ENCODE results near the gene RNF215. TPM values are rescaled to one million over a fixed set of nuclear protein-coding genes. Genes with fewer than 3 reads are reported as not detected.

The RNF215 gene
- polyA plus RNA-seq (2013, experiment 1 of 2; ENCODE audit: insufficient read length): 20.1 TPM
- polyA plus RNA-seq (2013, experiment 2 of 2; ENCODE audit: insufficient read length): 20.5 TPM

- peak; percentile 75 for DNase-seq
These were observed at the start of gene RNF215 for GRCh38 chr22:30386960-30387827. TSS of gene RNF215 (minus strand) at chr22:30387411. CDS start at chr22:30387313, 98 bp downstream.

GRCh38 chr22:30436196-30436595, 49.0 kb upstream of the RNF215 start:
- DNase-seq: no peak

GRCh38 chr22:30435674-30436126, 48.5 kb upstream of the RNF215 start:
- no peak for DNase-seq

- no peak for DNase-seq
These were observed 47.6 kb upstream of the RNF215 start for GRCh38 chr22:30434843-30435242.

GRCh38 chr22:30433773-30434172, 46.6 kb upstream of the RNF215 start:
- DNase-seq: no peak

GRCh38 chr22:30433227-30433626, 46.0 kb upstream of the RNF215 start:
- no peak for DNase-seq

- no peak for DNase-seq
These were observed 45.3 kb upstream of the RNF215 start for GRCh38 chr22:30432520-30432919.

GRCh38 chr22:30432096-30432495, 44.9 kb upstream of the RNF215 start:
- no peak for DNase-seq

- DNase-seq: no peak
These were observed 43.7 kb upstream of the RNF215 start for GRCh38 chr22:30430933-30431332.

GRCh38 chr22:30429887-30430286, 42.7 kb upstream of the RNF215 start:
- no peak for DNase-seq

- DNase-seq: no peak
These were observed 40.7 kb upstream of the RNF215 start for GRCh38 chr22:30427871-30428270.

GRCh38 chr22:30426388-30427353, 39.5 kb upstream of the RNF215 start:
- peak; percentile 59 for DNase-seq

GRCh38 chr22:30425616-30426387, 38.6 kb upstream of the RNF215 start, which contains the start of gene MTFP1:
TSS of gene MTFP1 (plus strand) at chr22:30425768. CDS start at chr22:30425880, 112 bp downstream.
- DNase-seq: peak; percentile 69

- no peak for DNase-seq
These were observed 38.1 kb upstream of the RNF215 start for GRCh38 chr22:30425327-30425615.

- peak; percentile 37 for DNase-seq
These were observed 37.5 kb upstream of the RNF215 start for GRCh38 chr22:30424534-30425326.

- DNase-seq: peak; percentile 100
These were observed 36.8 kb upstream of the RNF215 start for GRCh38 chr22:30423959-30424533.

GRCh38 chr22:30423301-30423958, 36.2 kb upstream of the RNF215 start:
- no peak for DNase-seq

- peak; percentile 89 for DNase-seq
These were observed 35.5 kb upstream of the RNF215 start for GRCh38 chr22:30422481-30423300.

GRCh38 chr22:30421695-30422480, 34.7 kb upstream of the RNF215 start:
- DNase-seq: no peak

Data from fibroblast of skin of abdomen (primary cell).